GM12872 (cell line): Measurements from ENCODE around the gene SCN7A.
A peak's percentile ranks its signal among the peaks of the same experiment; 100 is the strongest.

Source experiments
- CTCF ChIP-seq: IDR thresholded peaks from 3 replicates; pipeline ENCODE4 v1.5.1; 2011; ENCODE audit warnings: low read depth, mild to moderate bottlenecking, low read length, moderate library complexity; ENCODE audit not compliant: insufficient read depth

SCN7A gene

DNA sequence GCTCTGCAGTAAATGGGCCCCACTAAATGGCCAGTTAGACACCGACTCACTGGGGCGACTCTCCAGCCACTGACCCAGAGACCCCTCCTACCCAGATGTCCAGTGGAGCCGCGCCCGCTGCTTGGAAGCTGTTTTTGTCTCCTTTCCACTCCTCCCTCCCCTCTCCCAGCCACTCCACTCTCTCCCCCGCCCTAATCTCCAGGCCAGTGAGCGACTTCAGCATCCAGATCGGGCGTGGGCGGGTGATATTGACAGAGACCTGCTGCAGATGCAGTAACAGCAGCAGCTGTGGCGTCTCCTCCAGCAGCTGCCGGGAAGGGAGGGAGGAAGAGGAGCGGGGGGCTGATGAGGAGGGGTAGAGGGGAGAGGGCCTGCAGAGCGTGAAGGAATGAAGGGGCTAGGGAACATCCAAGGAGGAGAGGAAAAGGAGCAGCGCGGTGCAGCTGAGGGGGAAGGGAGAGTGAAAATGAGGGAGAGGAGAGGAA is at the start of gene SCN7A:
SCN7A (minus strand) TSS at position 110 of the 485 bp plus-strand sequence. CDS start 16,553 bp downstream, outside the sequence.
- TF ChIP-seq CTCF, result no peak

DNA sequence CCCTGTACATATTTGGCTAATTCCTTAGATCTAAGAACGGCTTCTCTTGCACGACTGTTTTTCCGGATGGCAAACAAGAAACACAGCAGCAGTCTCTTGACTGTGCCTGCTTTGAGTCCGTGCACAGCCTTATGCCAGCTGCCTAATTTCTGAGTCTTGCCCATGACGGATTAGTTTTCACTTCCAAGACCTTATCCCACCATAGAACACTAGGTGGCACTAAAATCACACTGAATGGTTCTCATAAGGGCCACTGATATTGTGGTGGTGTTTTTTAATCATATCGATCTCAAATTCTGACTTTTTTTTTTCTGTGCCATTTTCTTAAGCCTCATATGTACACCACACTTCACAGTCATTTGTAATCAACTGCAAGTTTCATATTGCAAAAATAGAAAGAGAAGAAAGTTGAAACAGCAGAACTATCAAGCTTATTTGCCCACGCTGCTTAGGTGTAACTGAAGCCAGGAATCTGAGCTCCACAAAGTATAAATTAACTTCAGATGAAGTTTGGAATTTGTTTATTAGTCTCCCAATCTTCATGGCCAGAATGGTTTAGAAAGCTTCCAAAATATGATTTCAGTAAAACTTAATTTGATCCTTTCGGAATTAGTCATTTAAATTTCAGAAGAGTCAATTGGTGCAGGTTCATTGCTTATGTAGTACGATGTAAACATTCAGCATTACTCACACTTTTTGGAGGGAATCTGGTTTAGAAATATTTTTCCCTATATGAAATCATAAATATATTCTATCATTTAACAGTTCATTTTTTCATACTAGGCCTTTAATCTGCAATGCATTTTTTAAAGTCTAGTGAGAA is 45.5 kb upstream of the SCN7A start:
- TF ChIP-seq CTCF, result peak; percentile 75

DNA sequence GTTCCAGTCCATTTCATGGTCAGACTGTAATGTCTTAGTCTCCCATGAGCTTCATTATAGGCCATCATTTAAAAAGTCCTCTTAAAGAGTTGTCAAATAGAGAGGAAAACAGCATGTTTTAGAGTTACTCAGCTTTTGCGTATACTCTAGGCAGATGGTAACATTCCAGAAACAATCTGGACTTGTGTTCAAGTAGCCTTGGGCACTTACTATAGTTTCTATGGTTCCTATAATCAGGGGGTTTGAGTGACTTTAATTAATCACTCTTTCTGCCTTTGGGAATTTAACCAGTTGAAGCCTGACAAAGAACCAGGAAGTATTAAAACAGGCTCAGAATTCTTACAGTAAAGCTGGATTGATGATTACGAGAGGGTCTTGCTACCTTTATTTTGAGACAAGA is 42.1 kb upstream of the SCN7A start:
- TF ChIP-seq CTCF, result no peak

DNA sequence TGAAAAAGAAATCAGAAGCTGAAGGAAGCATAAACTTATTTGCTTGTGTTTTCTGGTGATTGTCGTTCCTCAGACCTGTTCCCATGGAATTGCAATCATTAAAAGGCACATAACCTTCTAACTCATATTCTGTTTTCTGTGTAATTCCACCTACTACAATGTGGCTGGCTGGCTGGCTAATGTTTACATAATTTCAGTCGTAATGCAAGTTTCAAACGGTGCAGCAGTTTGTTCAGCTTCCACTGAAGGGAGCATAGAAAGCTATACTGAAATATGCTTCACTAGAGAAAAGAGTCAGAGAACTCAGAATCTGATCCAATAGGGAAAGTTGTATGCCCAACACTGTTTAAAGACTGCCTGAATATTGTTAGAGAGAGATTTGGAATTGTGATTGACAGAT is 27.1 kb upstream of the SCN7A start:
- no peak for TF ChIP-seq CTCF

DNA sequence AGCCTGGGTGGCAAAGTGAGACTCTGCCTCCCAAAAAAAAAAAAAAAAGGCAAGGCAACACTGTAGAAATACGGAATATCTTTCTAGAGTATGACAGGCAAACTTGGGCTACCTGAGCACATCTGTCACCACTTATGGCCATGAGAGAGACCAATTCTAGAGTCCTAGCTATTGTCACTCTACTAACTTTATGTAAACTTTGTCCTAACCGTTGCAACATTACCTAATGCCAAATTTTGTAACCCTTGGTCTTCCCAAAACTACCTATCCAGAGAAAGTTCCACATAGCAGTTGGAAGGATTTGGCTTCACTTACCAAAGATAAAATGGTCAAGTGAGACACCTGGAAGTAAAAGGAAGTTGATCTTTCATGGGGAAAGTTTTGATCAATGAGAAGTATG is 26.6 kb upstream of the SCN7A start:
- TF ChIP-seq CTCF, result no peak

GRCh38 chr2:166519391-166519962 is 25.4 kb upstream of the SCN7A start:
- no peak for TF ChIP-seq CTCF

GRCh38 chr2:166518634-166519390 is 24.8 kb upstream of the SCN7A start:
- TF ChIP-seq CTCF, result no peak
